Panc1 (cell line): ENCODE data around the gene HNRNPK. TPM values are rescaled to one million over a fixed set of nuclear protein-coding genes. Genes with fewer than 3 reads are reported as not detected.

Source experiments
- ATAC-seq: fragments of 200-7000 bp; cut with Tn5 transposase; 2 replicates; pipeline ENCODE4 v1.9.1; 2020; ENCODE audit warnings: mild to moderate bottlenecking, moderate library complexity
- BruUV-seq: library from RNA; stranded (reverse); fragments of 400-500 nt; replicated peaks from 2 replicates; lab custom pipeline; 2021; lab: Mats Ljungman, UMichigan
- CTCF ChIA-PET: fragments of 300-600 bp; sonication (Branson Sonifier 250); formaldehyde crosslinking; loops from one replicate; lab custom pipeline; 2022; ENCODE audit warnings: antibody characterized with exemption; lab: Charles Lee
- POLR2A ChIA-PET: fragments of 300-600 bp; sonication (Branson Sonifier 250); formaldehyde crosslinking; loops from one replicate; lab custom pipeline; 2022; ENCODE audit warnings: antibody characterized with exemption; lab: Charles Lee
- DNase-seq: peaks from one replicate; pipeline ENCODE4 v3.0.0-alpha.2; 2010; ENCODE audit warnings: low read depth, low spot score
- H3K27ac ChIP-seq: 2 replicates; pipeline ENCODE4 v1.5.1; 2011; ENCODE audit warnings: mild to moderate bottlenecking, low read length, inconsistent platforms
- H3K27me3 ChIP-seq: fragments of 200-500 bp; sonication (Bioruptor generic); 2 replicates; pipeline ENCODE4 v1.6.0; 2014; ENCODE audit warnings: low read length, inconsistent platforms; ENCODE audit not compliant: control insufficient read depth, insufficient read depth
- H3K36me3 ChIP-seq: fragments of 200-500 bp; sonication (Bioruptor generic); 2 replicates; pipeline ENCODE4 v1.5.1; 2014; ENCODE audit warnings: inconsistent platforms, mild to moderate bottlenecking, low read length, moderate library complexity; ENCODE audit not compliant: control insufficient read depth, insufficient read depth
- H3K4me1 ChIP-seq: 2 replicates; pipeline ENCODE4 v1.5.1; 2011; ENCODE audit warnings: inconsistent platforms, mild to moderate bottlenecking, low read length, moderate library complexity; ENCODE audit not compliant: control insufficient read depth, insufficient read depth
- H3K4me3 ChIP-seq, 2 experiments: 2 replicates each; pipeline ENCODE4 v1.5.1; 2011 to 2012; ENCODE audit warnings: low read depth in 2 of 2, low read length in 2 of 2, mild to moderate bottlenecking in 2 of 2, inconsistent platforms in 1 of 2, moderate library complexity in 1 of 2
- H3K9me3 ChIP-seq: fragments of 200-500 bp; sonication (Bioruptor generic); 2 replicates; pipeline ENCODE4 v1.5.1; 2014; ENCODE audit warnings: low read depth, mild to moderate bottlenecking, inconsistent platforms, low read length, moderate library complexity; ENCODE audit not compliant: control insufficient read depth, insufficient read depth
- POLR2AphosphoS5 ChIP-seq: IDR thresholded peaks from 2 replicates; pipeline ENCODE4 v1.6.1; 2012; ENCODE audit warnings: mild to moderate bottlenecking, low read depth, low read length, moderate library complexity
- SIN3A ChIP-seq: IDR thresholded peaks from 2 replicates; pipeline ENCODE4 v1.6.1; 2012; ENCODE audit warnings: low read depth, mild to moderate bottlenecking, low read length, moderate library complexity, borderline replicate concordance; ENCODE audit not compliant: insufficient read depth
- TCF7L2 ChIP-seq: IDR thresholded peaks from 2 replicates; pipeline ENCODE4 v1.6.1; 2011; ENCODE audit warnings: mild to moderate bottlenecking, low read depth, low read length, inconsistent platforms
- in situ Hi-C: cut with HindIII; loops from 2 replicates; pipeline ENCODE4 v1.10.0; 2016; ENCODE audit warnings: low sequenced_read_pairs, low pct_unique_long_range_greater_than_20kb
- intact Hi-C: fragments of 100-400 bp; cut with micrococcal nuclease; formaldehyde crosslinking; loops from one replicate; pipeline ENCODE4 v1.10.0; 2022; ENCODE audit not compliant: unreplicated experiment
- total RNA-seq: library from RNA; stranded (reverse); gene quantifications from one replicate; pipeline ENCODE4 v1.2.1, GENCODE V29; 2021; ENCODE audit not compliant: unreplicated experiment
- TF ChIP-seq, protein P1 (sequence below), 2 experiments: IDR thresholded peaks; 2 replicates each; pipeline ENCODE4 v1.6.1; 2011 to 2012; ENCODE audit warnings: low read depth in 2 of 2, control low read depth in 1 of 2, low read length in 1 of 2, mild to moderate bottlenecking in 1 of 2, moderate library complexity in 1 of 2; ENCODE audit not compliant: insufficient read depth in 1 of 2
- TF ChIP-seq, protein P2 (sequence below): fragments of 450-650 bp; IDR thresholded peaks from 2 replicates; pipeline ENCODE4 v1.5.1; 2017; ENCODE audit warnings: mild to moderate bottlenecking

Gene HNRNPK
- total RNA-seq, 1 experiment from 2014 or later: 495 TPM

GRCh38 chr9:83966209-83966582 is 13.8 kb downstream of the HNRNPK start:
- ATAC-seq (peak; percentile 8; the same call in 1 of the 2 replicates), DNase-seq (no peak)
- intact Hi-C loops: no loop called here
- H3K9me3 ChIP-seq: no peaks in the 10 kb centered on the region
- peaks cover 20% of the 10 kb centered on the region for H3K36me3 ChIP-seq
- POLR2A ChIA-PET: no interaction called here
- H3K27me3 ChIP-seq: no peaks in the 10 kb centered on the region
- no TSS peak for BruUV-seq
- CTCF ChIA-PET: no interaction called here
- no peaks in the 10 kb centered on the region for H3K4me1 ChIP-seq
- H3K4me3 ChIP-seq: no peak overlapping the region
- TF ChIP-seq TCF7L2 (no peak), POLR2AphosphoS5 (no peak), SIN3A (no peak)
- TF ChIP-seq, protein P1, sequence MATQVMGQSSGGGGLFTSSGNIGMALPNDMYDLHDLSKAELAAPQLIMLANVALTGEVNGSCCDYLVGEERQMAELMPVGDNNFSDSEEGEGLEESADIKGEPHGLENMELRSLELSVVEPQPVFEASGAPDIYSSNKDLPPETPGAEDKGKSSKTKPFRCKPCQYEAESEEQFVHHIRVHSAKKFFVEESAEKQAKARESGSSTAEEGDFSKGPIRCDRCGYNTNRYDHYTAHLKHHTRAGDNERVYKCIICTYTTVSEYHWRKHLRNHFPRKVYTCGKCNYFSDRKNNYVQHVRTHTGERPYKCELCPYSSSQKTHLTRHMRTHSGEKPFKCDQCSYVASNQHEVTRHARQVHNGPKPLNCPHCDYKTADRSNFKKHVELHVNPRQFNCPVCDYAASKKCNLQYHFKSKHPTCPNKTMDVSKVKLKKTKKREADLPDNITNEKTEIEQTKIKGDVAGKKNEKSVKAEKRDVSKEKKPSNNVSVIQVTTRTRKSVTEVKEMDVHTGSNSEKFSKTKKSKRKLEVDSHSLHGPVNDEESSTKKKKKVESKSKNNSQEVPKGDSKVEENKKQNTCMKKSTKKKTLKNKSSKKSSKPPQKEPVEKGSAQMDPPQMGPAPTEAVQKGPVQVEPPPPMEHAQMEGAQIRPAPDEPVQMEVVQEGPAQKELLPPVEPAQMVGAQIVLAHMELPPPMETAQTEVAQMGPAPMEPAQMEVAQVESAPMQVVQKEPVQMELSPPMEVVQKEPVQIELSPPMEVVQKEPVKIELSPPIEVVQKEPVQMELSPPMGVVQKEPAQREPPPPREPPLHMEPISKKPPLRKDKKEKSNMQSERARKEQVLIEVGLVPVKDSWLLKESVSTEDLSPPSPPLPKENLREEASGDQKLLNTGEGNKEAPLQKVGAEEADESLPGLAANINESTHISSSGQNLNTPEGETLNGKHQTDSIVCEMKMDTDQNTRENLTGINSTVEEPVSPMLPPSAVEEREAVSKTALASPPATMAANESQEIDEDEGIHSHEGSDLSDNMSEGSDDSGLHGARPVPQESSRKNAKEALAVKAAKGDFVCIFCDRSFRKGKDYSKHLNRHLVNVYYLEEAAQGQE (IDR thresholded peaks at IDR 0.05; ENCODE audit: insufficient read depth in 1 of 2, low read depth in 2 of 2, low read length in 1 of 2): no peak
- TF ChIP-seq, protein P2, sequence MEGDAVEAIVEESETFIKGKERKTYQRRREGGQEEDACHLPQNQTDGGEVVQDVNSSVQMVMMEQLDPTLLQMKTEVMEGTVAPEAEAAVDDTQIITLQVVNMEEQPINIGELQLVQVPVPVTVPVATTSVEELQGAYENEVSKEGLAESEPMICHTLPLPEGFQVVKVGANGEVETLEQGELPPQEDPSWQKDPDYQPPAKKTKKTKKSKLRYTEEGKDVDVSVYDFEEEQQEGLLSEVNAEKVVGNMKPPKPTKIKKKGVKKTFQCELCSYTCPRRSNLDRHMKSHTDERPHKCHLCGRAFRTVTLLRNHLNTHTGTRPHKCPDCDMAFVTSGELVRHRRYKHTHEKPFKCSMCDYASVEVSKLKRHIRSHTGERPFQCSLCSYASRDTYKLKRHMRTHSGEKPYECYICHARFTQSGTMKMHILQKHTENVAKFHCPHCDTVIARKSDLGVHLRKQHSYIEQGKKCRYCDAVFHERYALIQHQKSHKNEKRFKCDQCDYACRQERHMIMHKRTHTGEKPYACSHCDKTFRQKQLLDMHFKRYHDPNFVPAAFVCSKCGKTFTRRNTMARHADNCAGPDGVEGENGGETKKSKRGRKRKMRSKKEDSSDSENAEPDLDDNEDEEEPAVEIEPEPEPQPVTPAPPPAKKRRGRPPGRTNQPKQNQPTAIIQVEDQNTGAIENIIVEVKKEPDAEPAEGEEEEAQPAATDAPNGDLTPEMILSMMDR: no peak
- H3K27ac ChIP-seq: no peak overlapping the region
- in situ Hi-C loops: no loop called here

DNA sequence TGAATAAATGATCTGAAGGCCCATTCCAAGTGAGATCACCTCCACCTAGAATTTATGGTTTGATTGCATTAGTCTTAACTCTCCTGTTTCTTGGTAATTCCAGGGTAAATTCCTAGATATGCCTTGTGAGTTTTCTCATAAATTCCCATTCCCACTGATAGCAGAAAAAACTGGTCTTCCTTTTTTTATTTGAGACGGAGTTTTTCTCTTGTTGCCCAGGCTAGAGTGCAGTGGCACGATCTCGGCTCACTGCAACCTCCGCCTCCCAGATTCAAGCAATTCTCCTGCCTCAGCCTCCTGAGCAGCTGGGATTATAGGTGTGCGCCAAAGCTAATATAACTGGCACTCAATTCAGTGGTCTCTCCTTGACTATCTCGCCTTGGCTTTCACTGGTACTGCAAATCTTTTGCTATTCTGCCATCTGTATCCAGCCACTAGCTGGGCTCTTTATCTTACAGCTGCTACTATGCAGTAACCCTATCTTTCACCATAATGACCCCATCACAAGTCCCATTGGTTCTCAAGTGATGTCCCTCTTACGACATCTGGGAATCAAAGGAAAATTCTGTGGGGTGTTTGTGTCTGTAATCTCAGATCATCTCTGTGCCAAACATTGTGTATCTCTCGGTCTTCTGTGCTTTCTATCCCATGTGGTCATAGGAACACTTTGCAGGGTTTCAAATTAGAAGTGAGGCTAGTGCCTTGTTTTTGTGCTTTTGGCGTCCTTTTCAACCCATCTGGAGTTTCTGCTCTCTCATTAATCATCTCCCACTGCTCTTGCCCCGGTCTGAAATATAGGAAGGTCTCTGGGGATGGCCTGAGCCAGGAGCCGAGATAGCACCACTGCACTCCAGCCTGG is 14.4 kb downstream of the HNRNPK start:
- BruUV-seq: no TSS peak
- POLR2A ChIA-PET: no interaction called here
- Histone ChIP-seq H3K4me1 (no peaks in the 10 kb centered on the region), H3K9me3 (no peaks in the 10 kb centered on the region), H3K27me3 (no peaks in the 10 kb centered on the region), H3K27ac (peak overlapping the region; percentile 69; the same call in 1 of the 2 replicates), H3K4me3 (no peak overlapping the region), H3K36me3 (peaks cover 18% of the 10 kb centered on the region)
- peak; percentile 64 for ATAC-seq
- in situ Hi-C loops: no loop called here
- no peak for TF ChIP-seq SIN3A
- peak; percentile 20; the same call in 1 of the 2 replicates for TF ChIP-seq POLR2AphosphoS5
- no peak for DNase-seq
- intact Hi-C loops: no loop called here
- CTCF ChIA-PET: no interaction called here

- intact Hi-C loops (no loop called here), in situ Hi-C loops (no loop called here)
- no TSS peak for BruUV-seq
- ChIA-PET CTCF (no interaction called here), POLR2A (no interaction called here)
- Histone ChIP-seq H3K4me1 (no peaks in the 10 kb centered on the region), H3K4me3 (no peak overlapping the region), H3K36me3 (peaks cover 13% of the 10 kb centered on the region), H3K27me3 (no peaks in the 10 kb centered on the region), H3K9me3 (no peaks in the 10 kb centered on the region), H3K27ac (peak overlapping the region; percentile 69; the same call in 1 of the 2 replicates)
- TF ChIP-seq, protein P2: no peak
- no peak for TF ChIP-seq TCF7L2
- TF ChIP-seq, protein P1 (IDR thresholded peaks at IDR 0.05; ENCODE audit: insufficient read depth in 1 of 2, low read depth in 2 of 2, low read length in 1 of 2): no peak
- 0 out of 2 replicates have a peak, but pooled peaks have one; percentile 49 for TF ChIP-seq POLR2AphosphoS5
- DNase-seq: no peak
- peak; percentile 57 for ATAC-seq
Observed at GRCh38 chr9:83964973-83965349, 15.1 kb downstream of the HNRNPK start.
